Stimulated activated memory B cell treated with anti-CD40 and anti-IgM and Interleukin-4, amounts not matched to agents 10 μg/mL and 1 μg/mL and 100 μg/mL, for 72 hours (primary cell): ENCODE measurements around the gene GRK1.
A peak's percentile ranks its signal among the peaks of the same experiment; 100 is the strongest.

Experiments
- ATAC-seq: fragments of 150-1000 bp; cut with Tn5 transposase; 2 replicates; pipeline ENCODE4 v1.10.0; 2021
- H3K27ac Mint-ChIP-seq: one replicate; pipeline ENCODE4 v1.8.0; 2022; ENCODE audit warnings: mild to moderate bottlenecking, mixed read lengths
- H3K27me3 Mint-ChIP-seq: one replicate; pipeline ENCODE4 v1.8.0; 2022; ENCODE audit warnings: mixed read lengths
- H3K36me3 Mint-ChIP-seq: one replicate; pipeline ENCODE4 v1.8.0; 2022; ENCODE audit warnings: mixed read lengths
- H3K4me1 Mint-ChIP-seq: one replicate; pipeline ENCODE4 v1.8.0; 2022; ENCODE audit warnings: mixed read lengths
- H3K4me3 Mint-ChIP-seq: one replicate; pipeline ENCODE4 v1.8.0; 2022; ENCODE audit warnings: mild to moderate bottlenecking, moderate library complexity, mixed read lengths
- H3K9me3 Mint-ChIP-seq: one replicate; pipeline ENCODE4 v1.8.0; 2022; ENCODE audit warnings: mixed read lengths

Gene GRK1

DNA sequence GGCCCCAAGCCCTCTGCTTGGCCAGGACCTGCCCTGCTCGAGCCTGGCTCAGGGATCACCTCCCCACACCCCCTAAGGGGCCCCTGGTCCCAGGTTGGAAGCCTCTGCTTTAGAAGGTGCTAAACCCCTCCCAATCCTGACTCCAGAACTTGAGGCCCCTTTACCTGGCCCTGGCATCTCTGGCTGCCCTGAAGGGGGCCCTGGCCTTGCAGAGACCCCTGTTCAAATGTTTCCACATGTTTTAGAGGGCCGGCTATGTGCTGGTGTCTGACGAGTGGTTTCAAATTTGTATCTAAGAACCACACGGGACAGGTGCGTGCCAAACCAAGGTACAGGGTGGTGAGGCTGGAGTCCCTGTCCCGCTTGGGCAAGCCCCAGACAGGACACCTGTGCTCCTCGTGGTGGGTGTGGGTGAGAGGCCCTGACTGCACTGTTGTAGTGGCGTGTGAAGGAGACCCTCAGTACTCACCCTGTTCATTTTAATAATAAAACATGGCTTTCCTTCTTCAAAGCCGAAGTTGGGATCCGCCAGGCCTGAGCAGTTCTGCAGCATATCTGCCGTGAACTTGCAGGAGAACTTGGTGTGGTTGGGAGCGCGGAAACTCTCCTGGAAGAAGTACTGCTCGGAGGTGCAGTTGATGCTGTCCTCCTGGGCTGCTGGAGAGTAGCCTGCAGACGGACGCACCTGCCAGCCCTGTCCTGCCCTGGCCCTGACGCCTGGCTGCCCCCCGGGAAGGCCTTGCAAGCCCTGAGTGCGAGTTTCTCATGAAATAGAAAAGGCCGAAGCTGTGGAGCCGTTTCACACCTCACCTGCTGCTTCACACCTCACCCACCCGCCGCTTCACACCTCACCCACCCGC lies 14.4 kb upstream of the GRK1 start:
- H3K4me3 Mint-ChIP-seq = no peak overlapping the region
- H3K36me3 Mint-ChIP-seq = peaks cover 16% of the 10 kb centered on the region
- H3K4me1 Mint-ChIP-seq = no peaks in the 10 kb centered on the region
- no peak overlapping the region for H3K27ac Mint-ChIP-seq
- peaks cover under 1% of the 10 kb centered on the region for H3K27me3 Mint-ChIP-seq
- peak; percentile 45 for ATAC-seq
- no peaks in the 10 kb centered on the region for H3K9me3 Mint-ChIP-seq

DNA sequence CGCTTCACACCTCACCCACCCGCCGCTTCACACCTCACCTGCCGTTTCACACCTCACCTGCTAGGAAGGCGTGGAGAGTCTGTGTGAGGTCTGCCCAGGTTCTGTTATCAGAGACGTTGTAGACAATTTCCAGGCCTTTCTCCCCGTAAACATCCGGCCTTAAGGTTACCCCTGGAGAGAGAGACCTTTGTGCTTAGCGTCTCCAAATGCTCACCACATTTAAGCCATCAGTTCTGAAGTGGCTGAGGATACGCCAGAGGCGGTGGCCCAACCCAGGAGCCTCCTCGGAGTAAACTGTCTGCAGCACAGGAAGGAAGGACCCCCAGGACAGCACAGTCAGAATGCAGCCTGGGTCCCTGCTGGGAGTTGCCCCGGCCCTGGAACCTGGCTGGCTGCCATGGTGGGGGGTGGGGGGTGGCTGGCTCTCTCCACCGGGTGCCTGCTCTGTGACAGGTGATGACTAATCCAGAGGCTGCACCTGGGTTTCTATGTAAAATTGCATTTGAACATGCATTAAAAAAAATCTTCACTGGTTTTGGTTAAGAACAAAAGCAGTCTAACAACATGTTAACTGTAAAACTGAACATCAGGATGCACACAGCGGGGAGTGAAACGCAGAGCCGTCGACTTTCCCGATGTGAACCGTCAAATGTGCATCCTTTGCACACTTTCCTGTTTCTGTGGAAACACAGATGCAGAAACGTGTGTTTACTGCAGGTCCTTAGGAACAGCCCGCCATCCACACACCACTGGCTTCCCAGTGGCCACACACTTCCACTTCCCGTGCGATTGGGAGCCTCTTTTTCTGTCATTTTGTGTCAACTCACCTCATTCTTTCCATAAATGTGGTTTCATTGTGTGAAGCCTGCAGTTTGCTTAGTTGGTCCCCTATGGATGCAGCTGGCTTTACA lies 13.5 kb upstream of the GRK1 start:
- Mint-ChIP-seq H3K27me3 (peaks cover 9% of the 10 kb centered on the region), H3K4me3 (no peak overlapping the region), H3K36me3 (peaks cover 7% of the 10 kb centered on the region), H3K27ac (no peak overlapping the region), H3K9me3 (no peaks in the 10 kb centered on the region), H3K4me1 (no peaks in the 10 kb centered on the region)
- no peak for ATAC-seq

GRCh38 chr13:113654175-113654560 lies 12.9 kb upstream of the GRK1 start:
- H3K27me3 Mint-ChIP-seq = peaks cover 9% of the 10 kb centered on the region
- H3K4me1 Mint-ChIP-seq = no peaks in the 10 kb centered on the region
- H3K9me3 Mint-ChIP-seq = no peaks in the 10 kb centered on the region
- H3K27ac Mint-ChIP-seq = no peak overlapping the region
- no peak for ATAC-seq
- peaks cover 6% of the 10 kb centered on the region for H3K36me3 Mint-ChIP-seq
- H3K4me3 Mint-ChIP-seq = no peak overlapping the region

DNA sequence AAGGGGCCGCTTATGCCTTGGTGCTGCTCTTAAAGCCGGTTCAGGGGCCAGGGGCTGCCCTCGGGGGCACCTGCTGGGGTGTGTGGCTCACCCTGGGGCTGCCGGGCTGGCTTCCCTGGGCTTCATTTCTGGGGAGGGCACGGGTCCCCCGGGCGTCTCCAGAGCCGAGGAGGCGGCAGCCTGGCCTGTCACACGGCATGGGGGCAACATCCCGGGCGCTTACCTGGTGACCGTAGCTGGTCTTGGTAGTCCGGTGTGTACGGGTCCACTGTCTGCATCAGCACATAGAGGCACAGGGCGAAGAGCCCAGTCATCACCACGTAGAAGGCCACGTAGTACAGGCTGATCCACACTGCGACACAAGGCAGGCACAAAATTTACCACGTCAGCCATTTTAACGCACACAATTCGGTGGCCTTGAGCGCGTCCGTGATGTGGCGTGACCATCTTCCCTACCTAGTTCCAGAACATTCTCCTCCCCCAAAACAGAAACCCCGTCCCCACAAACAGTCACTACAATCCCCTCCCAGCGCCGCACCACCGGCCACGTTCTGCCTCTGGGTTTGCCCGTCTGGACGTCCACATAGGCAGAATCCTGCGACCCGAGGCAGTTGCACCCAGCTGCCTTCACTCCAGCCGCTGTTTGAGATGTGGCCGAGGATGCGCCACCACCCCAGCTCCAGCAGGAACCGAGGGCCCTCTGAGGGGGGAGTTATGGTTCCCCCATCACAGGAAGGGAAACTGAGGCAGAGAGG lies 12.3 kb upstream of the GRK1 start:
- no peaks in the 10 kb centered on the region for H3K9me3 Mint-ChIP-seq
- no peaks in the 10 kb centered on the region for H3K4me1 Mint-ChIP-seq
- H3K27ac Mint-ChIP-seq = no peak overlapping the region
- H3K36me3 Mint-ChIP-seq = peaks cover 5% of the 10 kb centered on the region
- no peak overlapping the region for H3K4me3 Mint-ChIP-seq
- H3K27me3 Mint-ChIP-seq = peaks cover 9% of the 10 kb centered on the region
- ATAC-seq = no peak

- Mint-ChIP-seq H3K36me3 (peaks cover under 1% of the 10 kb centered on the region), H3K4me1 (no peaks in the 10 kb centered on the region), H3K27me3 (peaks cover 9% of the 10 kb centered on the region), H3K27ac (no peak overlapping the region), H3K9me3 (no peaks in the 10 kb centered on the region), H3K4me3 (no peak overlapping the region)
- no peak for ATAC-seq
Measured at GRCh38 chr13:113655346-113656002, 11.5 kb upstream of the GRK1 start.

- Mint-ChIP-seq H3K36me3 (peaks cover 7% of the 10 kb centered on the region), H3K4me1 (no peaks in the 10 kb centered on the region), H3K27ac (no peak overlapping the region), H3K27me3 (peaks cover 13% of the 10 kb centered on the region), H3K9me3 (peaks cover 3% of the 10 kb centered on the region), H3K4me3 (no peak overlapping the region)
- ATAC-seq = no peak
Measured at GRCh38 chr13:113656003-113656588, 10.9 kb upstream of the GRK1 start.

DNA sequence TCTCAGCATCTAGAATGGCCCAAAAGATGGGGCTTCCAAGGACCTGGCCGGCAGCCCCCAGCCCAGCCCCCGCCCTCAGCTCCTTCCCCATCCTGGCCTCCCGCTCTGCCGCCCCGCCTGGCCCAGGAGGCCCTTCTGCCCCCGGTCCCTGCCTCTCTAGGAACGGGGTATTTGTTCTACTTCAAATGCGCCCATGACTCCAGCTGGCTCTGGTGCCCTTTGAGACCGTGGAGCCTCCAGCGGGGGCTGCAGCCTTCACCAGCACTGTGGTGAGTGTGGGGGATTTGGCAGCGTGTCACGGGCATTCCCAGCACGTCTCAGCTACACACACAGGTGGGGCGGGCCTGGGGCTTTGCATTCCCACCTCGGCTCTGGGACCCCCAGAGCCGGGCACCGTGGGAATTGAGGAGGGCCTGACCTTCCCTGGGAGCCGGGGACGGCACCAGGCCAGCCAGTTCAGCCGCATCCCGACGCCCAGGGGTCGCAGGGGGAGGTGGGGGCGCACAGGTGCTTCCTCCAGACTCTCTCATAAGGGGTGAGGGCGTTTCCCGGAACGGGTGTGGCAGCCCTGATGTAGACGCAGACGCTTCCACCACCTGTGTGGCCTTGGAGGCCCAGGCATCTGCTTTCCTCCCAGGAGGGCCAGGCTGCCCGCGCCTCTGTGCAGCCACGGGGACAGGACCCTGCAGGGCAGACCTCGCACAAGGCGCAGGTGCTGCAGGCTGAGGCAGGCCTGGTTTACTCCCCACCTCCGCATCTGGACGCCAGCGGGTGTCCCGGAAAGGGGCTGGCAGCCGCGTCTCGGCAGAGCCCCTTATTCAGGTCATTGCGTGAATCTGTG lies 10.0 kb upstream of the GRK1 start:
- no peaks in the 10 kb centered on the region for H3K4me1 Mint-ChIP-seq
- no peak overlapping the region for H3K27ac Mint-ChIP-seq
- H3K9me3 Mint-ChIP-seq = peaks cover 7% of the 10 kb centered on the region
- no peak for ATAC-seq
- peaks cover 19% of the 10 kb centered on the region for H3K27me3 Mint-ChIP-seq
- H3K4me3 Mint-ChIP-seq = no peak overlapping the region
- H3K36me3 Mint-ChIP-seq = peaks cover 11% of the 10 kb centered on the region

DNA sequence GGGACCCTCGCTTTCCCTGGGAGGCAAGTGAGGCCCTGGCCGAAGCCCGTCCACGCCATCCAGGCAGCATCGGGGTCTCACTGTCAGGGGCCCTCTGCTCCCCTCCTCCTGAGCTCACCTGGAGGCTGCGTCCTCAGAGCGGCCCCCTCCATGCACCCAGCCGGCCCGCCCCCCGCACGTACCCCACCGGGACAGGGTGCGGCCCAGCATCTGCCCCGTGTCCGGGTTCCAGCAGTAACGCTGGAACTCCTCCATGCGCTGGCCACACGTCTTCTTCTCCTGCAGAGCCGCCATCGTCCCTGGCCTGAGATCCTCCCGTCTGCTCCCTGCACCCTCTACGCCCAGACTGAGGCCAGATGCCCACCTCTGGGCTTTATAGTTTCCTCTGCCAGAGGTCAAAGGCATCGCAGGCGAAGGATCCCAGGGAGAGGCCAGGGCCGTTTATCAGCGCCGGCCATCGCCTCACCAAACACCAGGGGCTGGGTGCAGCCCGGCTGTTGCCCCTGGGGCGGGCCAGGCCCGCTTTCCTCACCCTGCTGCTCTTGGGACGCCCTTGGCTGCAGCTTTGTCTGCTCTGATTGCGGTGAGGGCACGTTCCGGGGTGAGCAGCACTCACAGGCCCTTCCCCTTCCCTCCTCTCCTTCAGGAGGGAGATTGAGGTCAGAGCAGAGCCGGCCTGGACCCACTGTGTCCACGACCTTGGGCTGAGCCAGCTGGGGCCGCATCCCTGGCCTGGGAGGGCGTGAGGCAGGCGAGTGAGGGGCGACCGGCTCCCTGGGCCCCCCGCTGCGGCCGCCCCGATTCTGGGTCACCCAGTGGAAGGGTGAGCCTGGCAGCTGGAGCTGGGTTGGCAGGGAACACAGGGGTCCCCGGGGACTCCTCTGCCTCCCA lies 8.9 kb upstream of the GRK1 start, which contains the start of gene ATP4B:
ATP4B (minus strand) TSS at position 348 of the 891 bp plus-strand sequence; CDS start at position 294, 54 bp downstream.
- no peak for ATAC-seq
- H3K36me3 Mint-ChIP-seq = peaks cover 11% of the 10 kb centered on the region
- H3K9me3 Mint-ChIP-seq = peaks cover 7% of the 10 kb centered on the region
- peaks cover 19% of the 10 kb centered on the region for H3K27me3 Mint-ChIP-seq
- H3K4me1 Mint-ChIP-seq = no peaks in the 10 kb centered on the region
- H3K27ac Mint-ChIP-seq = no peak within 1 kb of the TSS
- no peak within 1 kb of the TSS for H3K4me3 Mint-ChIP-seq

GRCh38 chr13:113658836-113659235 lies 8.2 kb upstream of the GRK1 start:
- Mint-ChIP-seq H3K4me3 (no peak overlapping the region), H3K27me3 (peaks cover 19% of the 10 kb centered on the region), H3K9me3 (peaks cover 7% of the 10 kb centered on the region), H3K4me1 (no peaks in the 10 kb centered on the region), H3K27ac (no peak overlapping the region), H3K36me3 (peaks cover 11% of the 10 kb centered on the region)
- no peak for ATAC-seq

- Mint-ChIP-seq H3K27ac (no peak overlapping the region), H3K27me3 (peaks cover 19% of the 10 kb centered on the region), H3K4me3 (no peak overlapping the region), H3K4me1 (no peaks in the 10 kb centered on the region), H3K9me3 (peaks cover 7% of the 10 kb centered on the region), H3K36me3 (peaks cover 11% of the 10 kb centered on the region)
- no peak for ATAC-seq
Measured at GRCh38 chr13:113659337-113659736, 7.7 kb upstream of the GRK1 start.

DNA sequence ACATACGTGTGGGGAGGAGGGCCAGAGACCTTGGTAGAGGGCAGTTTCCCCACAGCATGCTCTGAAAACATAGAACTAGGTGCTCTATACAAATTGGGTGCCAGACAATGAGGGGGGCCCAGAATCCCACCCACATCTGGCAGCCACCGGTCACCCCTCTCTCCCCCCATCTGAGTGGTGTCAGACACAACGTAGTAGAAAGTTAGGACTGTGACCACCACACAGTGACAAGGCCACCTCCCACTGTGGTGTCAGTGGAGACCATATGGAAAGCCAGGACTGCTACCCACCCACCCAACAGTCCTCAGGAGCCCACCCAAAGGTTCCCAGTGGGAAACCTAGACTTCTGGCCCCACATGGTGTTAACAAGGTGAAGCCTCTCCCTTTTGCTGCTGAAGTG lies 7.0 kb upstream of the GRK1 start:
- Mint-ChIP-seq H3K27ac (no peak overlapping the region), H3K36me3 (peaks cover 11% of the 10 kb centered on the region), H3K9me3 (peaks cover 7% of the 10 kb centered on the region), H3K4me3 (no peak overlapping the region), H3K4me1 (no peaks in the 10 kb centered on the region), H3K27me3 (peaks cover 19% of the 10 kb centered on the region)
- no peak for ATAC-seq

DNA sequence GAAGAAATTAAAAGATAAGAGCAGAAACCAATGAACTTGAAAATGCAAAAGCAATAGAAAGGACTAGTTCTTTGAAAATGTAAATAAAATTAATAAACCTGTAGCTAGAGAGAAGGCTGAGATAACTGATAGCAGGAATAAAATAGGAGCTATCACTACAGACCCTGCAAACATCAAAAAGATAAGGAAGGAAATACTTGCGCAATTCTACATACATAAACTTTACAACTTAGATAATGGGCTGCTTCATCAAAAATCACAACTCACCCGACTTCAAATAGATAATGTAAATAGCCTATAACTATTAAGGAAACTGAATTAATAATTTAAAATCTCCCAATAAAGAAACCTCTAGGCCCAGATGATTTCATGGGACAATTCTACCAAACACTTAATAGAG lies 5.5 kb upstream of the GRK1 start:
- peaks cover 11% of the 10 kb centered on the region for H3K36me3 Mint-ChIP-seq
- peaks cover 7% of the 10 kb centered on the region for H3K9me3 Mint-ChIP-seq
- peaks cover 19% of the 10 kb centered on the region for H3K27me3 Mint-ChIP-seq
- H3K4me1 Mint-ChIP-seq = no peaks in the 10 kb centered on the region
- H3K4me3 Mint-ChIP-seq = no peak overlapping the region
- no peak overlapping the region for H3K27ac Mint-ChIP-seq
- ATAC-seq = no peak

- H3K9me3 Mint-ChIP-seq = peaks cover 7% of the 10 kb centered on the region
- H3K36me3 Mint-ChIP-seq = peaks cover 11% of the 10 kb centered on the region
- H3K4me1 Mint-ChIP-seq = no peaks in the 10 kb centered on the region
- H3K4me3 Mint-ChIP-seq = no peak overlapping the region
- ATAC-seq = no peak
- peaks cover 18% of the 10 kb centered on the region for H3K27me3 Mint-ChIP-seq
- H3K27ac Mint-ChIP-seq = no peak overlapping the region
Measured at GRCh38 chr13:113663934-113664333, 3.1 kb upstream of the GRK1 start.
